Measurements from ENCODE around the gene PCK1.
A peak's percentile ranks its signal among the peaks of the same experiment; 100 is the strongest.

DNA sequence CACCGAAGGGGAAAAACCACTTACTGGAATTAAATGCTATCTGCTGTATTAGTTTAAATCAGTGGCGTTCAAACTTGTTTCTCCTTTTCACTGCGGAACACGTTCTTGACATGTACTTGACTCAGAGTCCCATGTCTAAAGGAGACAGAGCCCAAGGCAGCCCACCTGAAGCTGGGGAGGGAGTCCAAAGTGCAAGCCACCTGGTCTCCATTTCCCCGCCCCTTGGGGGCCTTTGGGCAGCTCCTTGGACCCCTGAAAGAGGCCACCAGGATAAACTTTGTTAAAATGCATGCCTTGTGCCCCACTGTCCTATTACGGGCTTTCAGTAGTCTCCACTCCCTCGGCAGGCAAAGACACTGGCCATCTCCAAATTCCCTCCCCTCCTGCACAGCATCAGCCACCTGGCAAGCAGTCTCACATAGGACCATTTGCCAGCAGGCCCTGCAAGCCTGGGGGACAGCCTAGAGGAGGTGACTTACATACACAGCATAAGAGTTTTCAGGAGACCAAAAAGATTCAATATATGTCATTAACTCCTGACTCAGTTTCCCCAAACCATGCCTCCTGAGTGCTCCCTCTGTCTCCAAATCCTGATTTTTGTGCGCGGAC, 6.7 kb downstream of the PCK1 start:
- TF ChIP-seq, protein P1, sequence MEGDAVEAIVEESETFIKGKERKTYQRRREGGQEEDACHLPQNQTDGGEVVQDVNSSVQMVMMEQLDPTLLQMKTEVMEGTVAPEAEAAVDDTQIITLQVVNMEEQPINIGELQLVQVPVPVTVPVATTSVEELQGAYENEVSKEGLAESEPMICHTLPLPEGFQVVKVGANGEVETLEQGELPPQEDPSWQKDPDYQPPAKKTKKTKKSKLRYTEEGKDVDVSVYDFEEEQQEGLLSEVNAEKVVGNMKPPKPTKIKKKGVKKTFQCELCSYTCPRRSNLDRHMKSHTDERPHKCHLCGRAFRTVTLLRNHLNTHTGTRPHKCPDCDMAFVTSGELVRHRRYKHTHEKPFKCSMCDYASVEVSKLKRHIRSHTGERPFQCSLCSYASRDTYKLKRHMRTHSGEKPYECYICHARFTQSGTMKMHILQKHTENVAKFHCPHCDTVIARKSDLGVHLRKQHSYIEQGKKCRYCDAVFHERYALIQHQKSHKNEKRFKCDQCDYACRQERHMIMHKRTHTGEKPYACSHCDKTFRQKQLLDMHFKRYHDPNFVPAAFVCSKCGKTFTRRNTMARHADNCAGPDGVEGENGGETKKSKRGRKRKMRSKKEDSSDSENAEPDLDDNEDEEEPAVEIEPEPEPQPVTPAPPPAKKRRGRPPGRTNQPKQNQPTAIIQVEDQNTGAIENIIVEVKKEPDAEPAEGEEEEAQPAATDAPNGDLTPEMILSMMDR (IDR thresholded peaks at IDR 0.05; ENCODE audit: low read depth, low read length, missing input control), result no peak
- TF ChIP-seq GABPA (IDR thresholded peaks at IDR 0.05 in 1 of 2, conservative IDR thresholded peaks at IDR 0.05 in 1 of 2), result no peak
- TF ChIP-seq YY1 (IDR thresholded peaks at IDR 0.05), result no peak
- no peak for TF ChIP-seq TAF1 (conservative IDR thresholded peaks at IDR 0.05)
- peak in 1 of 2 donors; percentile 1 for TF ChIP-seq RAD21 (IDR thresholded peaks at IDR 0.05)
- no peak for TF ChIP-seq SP1 (IDR thresholded peaks at IDR 0.05)
- TF ChIP-seq, protein P2, sequence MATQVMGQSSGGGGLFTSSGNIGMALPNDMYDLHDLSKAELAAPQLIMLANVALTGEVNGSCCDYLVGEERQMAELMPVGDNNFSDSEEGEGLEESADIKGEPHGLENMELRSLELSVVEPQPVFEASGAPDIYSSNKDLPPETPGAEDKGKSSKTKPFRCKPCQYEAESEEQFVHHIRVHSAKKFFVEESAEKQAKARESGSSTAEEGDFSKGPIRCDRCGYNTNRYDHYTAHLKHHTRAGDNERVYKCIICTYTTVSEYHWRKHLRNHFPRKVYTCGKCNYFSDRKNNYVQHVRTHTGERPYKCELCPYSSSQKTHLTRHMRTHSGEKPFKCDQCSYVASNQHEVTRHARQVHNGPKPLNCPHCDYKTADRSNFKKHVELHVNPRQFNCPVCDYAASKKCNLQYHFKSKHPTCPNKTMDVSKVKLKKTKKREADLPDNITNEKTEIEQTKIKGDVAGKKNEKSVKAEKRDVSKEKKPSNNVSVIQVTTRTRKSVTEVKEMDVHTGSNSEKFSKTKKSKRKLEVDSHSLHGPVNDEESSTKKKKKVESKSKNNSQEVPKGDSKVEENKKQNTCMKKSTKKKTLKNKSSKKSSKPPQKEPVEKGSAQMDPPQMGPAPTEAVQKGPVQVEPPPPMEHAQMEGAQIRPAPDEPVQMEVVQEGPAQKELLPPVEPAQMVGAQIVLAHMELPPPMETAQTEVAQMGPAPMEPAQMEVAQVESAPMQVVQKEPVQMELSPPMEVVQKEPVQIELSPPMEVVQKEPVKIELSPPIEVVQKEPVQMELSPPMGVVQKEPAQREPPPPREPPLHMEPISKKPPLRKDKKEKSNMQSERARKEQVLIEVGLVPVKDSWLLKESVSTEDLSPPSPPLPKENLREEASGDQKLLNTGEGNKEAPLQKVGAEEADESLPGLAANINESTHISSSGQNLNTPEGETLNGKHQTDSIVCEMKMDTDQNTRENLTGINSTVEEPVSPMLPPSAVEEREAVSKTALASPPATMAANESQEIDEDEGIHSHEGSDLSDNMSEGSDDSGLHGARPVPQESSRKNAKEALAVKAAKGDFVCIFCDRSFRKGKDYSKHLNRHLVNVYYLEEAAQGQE (IDR thresholded peaks at IDR 0.05), result no peak
- no peak for TF ChIP-seq JUND (IDR thresholded peaks at IDR 0.05)
- no peak for TF ChIP-seq FOXA1 (IDR thresholded peaks at IDR 0.05)
- TF ChIP-seq, protein P3, sequence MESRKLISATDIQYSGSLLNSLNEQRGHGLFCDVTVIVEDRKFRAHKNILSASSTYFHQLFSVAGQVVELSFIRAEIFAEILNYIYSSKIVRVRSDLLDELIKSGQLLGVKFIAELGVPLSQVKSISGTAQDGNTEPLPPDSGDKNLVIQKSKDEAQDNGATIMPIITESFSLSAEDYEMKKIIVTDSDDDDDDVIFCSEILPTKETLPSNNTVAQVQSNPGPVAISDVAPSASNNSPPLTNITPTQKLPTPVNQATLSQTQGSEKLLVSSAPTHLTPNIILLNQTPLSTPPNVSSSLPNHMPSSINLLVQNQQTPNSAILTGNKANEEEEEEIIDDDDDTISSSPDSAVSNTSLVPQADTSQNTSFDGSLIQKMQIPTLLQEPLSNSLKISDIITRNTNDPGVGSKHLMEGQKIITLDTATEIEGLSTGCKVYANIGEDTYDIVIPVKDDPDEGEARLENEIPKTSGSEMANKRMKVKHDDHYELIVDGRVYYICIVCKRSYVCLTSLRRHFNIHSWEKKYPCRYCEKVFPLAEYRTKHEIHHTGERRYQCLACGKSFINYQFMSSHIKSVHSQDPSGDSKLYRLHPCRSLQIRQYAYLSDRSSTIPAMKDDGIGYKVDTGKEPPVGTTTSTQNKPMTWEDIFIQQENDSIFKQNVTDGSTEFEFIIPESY (IDR thresholded peaks at IDR 0.05), result peak; percentile 13
- TF ChIP-seq, protein P4, sequence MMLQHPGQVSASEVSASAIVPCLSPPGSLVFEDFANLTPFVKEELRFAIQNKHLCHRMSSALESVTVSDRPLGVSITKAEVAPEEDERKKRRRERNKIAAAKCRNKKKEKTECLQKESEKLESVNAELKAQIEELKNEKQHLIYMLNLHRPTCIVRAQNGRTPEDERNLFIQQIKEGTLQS (IDR thresholded peaks at IDR 0.05), result no peak
- peak in 1 of 2 donors; percentile 39 for TF ChIP-seq EGR1 (IDR thresholded peaks at IDR 0.05; ENCODE audit: low read depth in 2 of 2)
